HG02840 (cell line): Measurements from ENCODE around the gene SENP1.
A peak's percentile ranks its signal among the peaks of the same experiment; 100 is the strongest.
"Not testable (repeated sequence)": the region's sequence is repeated elsewhere in the genome, so short reads cannot be mapped to it uniquely, and the experiment has no call there.

Experiments
- ATAC-seq: cut with Tn5 transposase; IDR thresholded peaks from one replicate; pipeline ENCODE4 v1.9.1; 2021; ENCODE audit warnings: mild to moderate bottlenecking, moderate library complexity, moderate number of reproducible peaks; ENCODE audit not compliant: unreplicated experiment, low FRiP score

SENP1 gene

DNA sequence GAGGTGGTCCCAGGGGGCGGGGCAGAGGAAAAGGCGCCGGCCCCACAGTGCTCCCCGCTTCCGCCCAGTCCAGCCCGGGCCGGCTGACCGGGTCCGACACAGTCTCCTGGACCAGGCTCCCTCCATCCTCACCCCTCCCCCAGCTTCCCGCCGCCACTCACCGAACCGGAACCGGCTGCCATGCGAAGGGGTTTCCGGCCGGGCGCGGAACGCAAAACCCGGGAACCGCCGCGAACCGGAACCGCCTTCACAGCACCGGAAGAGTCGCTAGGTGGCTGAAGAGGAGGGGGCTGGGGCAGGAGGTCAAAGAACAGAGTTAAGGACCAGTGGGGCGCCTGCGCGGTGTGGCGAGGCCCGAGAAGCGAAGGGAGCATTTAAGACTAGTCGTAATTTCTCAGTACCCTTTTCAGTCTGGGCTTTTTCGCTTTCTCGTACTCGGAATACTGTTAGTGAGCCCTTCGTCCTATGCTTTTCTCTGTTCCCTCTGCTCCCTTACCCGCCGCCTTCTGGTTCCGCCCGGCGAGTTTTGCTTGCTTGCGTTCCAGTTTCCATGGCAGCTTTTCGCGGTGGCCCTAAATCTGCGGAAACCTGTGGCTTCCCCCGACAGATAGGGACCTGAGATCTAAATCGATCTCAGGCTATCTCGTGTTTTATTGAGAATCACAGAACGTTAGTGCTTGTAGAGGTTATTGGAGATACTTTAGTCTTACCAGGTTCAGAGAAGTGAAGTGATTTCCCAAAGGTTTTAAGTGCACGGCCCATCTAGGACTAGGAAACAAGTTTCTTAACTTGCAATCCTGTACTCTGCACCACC, at the start of gene SENP1:
TSS of gene SENP1 (minus strand) at position 213 of the 814 bp plus-strand sequence. CDS start 4,607 bp downstream, outside the sequence.
- ATAC-seq, result peak; percentile 74

DNA sequence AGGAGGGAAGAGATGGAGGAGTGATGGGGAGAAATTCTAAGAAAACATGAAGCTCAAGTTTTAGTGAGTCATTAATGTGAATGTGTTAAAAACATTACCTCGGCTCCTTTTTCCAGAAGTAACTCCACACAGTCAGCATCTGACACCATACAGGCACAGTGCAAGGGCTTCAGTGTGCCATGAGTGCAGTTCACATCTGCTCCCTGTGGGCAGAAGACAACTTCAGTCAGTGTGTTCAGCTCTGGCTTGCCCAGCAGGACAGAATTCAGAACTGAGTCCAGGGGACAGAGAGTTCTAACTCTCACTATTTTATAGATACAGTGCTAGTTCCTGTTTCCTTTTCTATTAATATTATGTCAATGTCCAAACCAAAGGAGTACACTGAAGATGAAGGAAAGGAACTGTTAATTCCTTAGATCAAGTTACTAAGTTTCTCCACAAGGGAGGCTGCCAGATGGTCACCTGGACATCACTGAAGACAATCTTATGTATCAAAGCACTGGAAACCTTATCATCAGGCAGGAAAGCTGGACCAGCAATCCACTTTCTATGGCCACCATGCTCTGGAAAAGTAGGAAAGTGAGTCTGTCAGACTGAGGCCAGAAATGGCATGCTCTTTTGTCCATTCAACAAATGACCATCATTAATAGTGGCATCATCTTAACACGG, 45.4 kb upstream of the SENP1 start:
- ATAC-seq, result no peak

DNA sequence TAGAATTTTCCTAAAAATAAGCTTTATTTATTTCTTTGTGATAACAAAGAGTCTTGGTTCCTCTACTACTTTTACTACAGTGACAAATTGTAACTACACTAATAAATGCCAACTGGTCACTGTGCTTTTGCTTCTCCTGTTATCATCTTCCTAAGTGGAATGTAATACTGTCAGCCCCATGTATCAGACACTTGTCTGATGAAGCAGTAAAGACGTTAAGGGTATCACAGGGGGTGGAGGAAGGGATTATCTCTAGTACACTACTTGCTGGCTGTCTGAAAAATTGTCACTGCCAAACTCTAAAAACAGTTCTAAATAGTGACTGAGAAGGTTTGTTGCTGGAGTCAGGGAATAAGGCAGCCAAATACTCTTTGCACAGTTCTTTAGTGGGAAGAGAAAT, 40.1 kb upstream of the SENP1 start:
- ATAC-seq, result no peak

DNA sequence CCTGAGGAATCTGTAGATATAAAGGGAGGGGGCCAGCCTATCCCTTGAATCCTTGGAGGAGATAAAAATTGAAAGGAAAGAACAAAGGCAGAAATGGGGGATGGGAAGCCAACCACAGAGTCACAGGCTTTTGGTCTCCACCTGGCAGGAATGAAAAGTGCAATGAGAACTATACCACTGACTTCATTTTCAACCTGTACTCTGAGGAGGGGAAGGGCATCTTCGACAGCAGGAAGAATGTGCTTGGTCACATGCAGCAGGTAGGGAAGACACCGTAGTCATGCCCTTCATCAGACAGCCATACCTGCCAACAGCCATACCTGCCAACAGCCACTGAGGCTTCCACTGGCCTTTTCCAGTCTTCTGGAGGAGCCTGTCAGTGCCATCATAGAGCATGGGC, 38.0 kb upstream of the SENP1 start:
- ATAC-seq, result no peak

DNA sequence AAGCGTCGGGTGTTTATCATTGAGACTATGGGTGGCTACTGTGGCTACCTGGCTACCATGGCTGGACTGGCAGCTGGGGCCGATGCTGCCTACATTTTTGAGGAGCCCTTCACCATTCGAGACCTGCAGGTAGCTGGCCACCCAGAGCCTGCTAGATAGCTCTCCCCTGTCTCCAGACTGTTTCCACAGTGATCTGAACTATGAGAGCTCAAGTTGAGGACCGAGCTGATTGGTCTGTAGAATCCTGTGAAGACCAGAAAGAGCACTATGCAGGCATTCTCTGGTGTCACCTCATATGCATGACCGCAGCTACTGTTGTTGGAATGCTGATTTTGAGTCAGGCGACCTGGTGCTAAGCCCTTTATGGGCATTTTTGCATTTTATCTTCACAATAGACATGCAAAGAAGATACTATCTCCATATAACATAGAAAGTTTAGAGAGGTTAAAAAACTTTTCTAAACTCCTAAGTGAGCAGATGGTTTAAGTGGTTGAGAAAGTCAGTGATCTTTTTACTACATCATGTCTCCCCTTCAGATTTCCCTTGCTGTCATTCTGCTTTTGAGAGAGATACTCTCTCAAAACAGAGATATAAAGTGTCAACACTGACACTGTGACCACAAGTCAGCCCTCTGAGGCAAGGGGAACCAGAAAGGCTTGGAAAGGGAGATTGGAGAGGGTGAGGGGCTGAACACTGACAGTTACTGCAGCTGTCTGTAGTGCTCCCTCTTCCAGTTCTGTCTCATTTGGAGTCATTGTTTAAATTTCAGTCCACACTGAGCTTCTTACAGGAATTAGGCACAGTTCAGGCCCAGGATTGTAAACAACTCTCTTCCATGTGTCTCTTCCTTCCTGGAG, 37.2 kb upstream of the SENP1 start:
- ATAC-seq, result no peak

DNA sequence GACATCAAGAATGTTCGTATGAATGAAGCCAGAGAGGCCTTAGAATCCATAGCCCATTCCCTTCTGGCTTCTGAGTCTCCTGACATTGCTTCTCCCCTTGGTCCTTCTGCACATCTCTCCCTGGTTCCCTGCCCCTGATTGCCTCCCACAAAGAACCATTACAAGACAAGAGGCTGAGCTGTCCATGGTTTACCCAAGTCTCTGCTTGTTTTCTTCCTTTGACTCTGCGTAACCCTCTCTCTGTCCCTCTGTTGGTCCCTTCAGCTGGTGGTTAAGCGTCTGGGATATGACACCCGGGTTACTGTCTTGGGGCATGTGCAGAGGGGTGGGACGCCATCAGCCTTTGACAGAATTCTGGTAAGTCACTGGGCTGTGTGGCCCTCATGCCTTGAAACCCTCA, 29.1 kb upstream of the SENP1 start:
- no peak for ATAC-seq

DNA sequence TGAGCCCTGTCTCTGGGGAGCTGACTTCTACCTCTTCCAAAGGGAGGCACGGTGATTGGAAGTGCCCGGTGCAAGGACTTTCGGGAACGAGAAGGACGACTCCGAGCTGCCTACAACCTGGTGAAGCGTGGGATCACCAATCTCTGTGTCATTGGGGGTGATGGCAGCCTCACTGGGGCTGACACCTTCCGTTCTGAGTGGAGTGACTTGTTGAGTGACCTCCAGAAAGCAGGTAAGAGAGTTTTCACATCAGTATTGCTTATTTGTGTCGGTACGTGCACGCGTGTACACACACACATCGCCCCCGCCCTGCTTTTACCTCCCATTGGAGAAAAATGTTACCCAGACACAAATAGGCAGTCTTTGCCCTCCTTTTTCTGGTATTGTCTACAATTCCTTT, 26.9 kb upstream of the SENP1 start:
- no peak for ATAC-seq

DNA sequence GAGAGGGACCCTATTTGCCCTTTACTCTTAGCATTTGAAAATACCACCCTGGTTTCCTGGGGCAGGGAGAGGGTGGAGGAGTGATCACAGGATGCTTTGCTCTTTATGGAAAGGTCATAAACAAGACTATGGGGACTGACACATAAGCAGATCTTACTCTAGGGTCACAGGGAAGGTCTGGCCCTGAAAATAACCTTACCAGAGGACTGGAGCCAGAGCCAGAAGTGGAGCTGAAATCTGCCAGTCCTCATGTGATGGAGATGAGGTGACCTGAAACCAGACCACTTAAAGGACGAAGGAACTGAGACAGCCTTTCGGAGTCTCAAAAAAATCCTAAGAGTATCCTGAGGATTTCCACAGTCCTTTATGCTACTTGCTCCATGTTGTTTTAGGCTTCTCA, 25.6 kb upstream of the SENP1 start:
- no peak for ATAC-seq

DNA sequence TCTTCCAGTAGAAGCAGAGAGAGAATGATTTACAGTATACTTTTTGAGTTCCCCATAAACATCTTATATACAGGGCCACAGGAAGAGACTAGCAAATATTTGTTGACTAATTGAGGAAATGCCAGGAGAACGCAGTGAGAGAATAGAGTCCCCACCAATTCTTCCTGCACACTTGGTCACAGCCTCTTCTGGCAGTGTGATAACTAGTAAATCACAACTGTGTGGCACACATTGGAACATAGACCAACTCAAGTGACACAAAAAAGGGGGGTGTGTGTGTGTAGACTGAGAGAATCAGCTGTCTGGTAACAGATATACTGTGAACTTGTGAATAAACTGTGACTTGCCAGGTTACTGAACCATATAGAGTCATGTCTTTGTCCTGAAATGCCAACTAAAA, 23.5 kb upstream of the SENP1 start:
- no peak for ATAC-seq

DNA sequence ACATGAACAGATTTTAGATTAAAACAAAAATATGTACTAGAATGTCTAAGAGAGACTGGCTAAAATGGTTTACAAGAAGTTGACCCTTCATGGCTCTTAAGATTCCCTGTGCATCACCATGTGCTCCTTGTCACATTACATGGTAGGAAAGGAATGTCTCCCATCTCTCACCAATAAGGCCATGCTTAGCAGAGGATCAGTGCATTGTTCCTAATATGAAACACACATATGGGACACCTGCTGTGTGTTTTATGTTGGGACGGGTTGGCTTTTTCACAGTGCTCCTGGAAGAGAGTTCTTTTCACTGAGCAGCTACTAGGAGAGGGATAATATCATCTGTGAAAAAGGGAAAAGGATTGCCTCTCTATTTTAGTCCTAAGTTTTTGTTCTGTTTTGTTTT, 22.9 kb upstream of the SENP1 start:
- ATAC-seq, result no peak

DNA sequence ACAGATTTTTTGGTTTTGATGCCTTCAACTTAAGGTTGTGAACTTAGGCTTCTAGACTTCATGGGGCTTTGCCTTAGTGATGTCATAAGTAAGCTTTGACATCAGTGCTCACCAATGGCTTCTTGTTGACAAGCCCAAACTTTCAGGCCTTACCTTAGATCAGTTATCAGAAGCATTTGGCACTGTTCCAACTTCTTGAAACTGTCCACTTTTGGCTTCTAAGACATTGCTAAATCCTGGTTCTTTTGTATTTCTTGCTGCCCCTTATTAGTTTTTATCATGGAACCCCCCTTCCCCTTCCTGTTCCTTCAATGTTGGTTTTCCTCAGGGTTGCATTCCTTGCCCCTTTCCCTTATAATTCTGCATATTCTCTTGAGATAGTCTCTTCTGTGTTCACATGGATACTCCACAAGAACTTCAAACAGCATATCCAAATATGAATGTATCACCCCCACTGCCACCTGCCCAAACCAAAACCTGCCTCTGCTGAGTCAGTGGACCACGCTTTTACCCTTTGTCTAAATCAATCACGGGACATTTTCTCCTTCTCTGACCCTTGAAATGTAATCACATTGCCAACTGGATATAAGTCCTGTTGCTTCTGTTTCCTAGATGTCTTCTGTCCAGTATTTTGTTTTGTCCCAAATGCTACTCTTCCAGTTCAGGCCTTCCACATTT, 21.2 kb upstream of the SENP1 start:
- ATAC-seq, result no peak

DNA sequence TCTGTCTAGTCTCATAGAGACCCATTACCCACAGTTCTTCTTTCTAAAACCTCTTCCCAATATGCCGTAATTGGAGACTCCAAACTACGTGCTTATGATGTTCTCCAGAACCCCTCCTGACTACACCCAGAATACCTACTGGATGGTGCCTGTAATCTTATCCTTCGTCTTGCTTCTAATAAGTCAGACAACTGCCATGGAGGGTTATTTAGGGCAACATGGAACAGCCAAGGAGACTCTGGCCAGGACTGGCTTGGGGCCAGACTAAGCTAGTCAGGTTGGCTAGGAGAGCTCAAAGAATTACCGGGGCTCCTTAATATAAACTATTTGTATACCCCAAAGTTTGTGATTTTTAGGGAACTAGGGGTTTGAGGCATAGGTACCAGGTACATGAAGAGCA, 20.1 kb upstream of the SENP1 start:
- no peak for ATAC-seq

DNA sequence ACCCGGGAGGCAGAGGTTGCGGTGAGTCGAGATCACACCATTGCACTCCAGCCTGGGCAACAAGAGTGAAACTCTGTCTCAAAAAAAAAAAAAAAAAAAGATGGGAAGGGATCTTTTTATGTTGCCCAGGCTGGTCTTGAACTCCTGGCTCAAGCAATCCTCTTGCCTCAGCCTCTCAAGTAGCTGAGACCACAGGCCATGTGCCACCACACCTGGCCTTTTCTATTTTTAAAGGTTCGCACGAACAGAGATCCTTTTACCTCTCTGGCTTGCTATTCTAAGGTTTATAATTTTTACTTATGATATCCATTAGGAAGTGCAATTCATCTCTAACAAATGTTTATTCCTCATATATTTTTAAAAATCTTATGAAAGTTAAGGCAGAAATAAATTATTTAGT, 19.7 kb upstream of the SENP1 start:
- not testable (repeated sequence) for ATAC-seq

DNA sequence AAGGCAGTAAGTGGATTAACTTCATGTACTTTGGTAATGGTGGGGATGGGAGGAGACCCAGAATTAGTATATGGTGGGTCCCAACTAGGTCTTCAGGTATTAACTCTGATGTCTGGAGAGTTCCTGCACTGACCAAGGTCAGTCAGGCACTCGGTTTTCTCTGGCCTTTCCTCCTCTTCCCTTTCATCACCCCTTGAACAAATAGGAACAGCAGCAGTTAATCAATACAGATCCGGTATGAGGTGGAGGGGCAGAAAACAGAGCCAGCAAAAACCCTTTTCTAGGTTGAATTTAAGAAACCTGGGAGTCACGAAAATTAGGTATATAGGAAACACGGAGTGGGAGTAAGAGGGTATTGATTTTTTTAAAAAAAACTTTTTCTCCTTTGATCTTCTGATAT, 17.3 kb upstream of the SENP1 start:
- no peak for ATAC-seq

DNA sequence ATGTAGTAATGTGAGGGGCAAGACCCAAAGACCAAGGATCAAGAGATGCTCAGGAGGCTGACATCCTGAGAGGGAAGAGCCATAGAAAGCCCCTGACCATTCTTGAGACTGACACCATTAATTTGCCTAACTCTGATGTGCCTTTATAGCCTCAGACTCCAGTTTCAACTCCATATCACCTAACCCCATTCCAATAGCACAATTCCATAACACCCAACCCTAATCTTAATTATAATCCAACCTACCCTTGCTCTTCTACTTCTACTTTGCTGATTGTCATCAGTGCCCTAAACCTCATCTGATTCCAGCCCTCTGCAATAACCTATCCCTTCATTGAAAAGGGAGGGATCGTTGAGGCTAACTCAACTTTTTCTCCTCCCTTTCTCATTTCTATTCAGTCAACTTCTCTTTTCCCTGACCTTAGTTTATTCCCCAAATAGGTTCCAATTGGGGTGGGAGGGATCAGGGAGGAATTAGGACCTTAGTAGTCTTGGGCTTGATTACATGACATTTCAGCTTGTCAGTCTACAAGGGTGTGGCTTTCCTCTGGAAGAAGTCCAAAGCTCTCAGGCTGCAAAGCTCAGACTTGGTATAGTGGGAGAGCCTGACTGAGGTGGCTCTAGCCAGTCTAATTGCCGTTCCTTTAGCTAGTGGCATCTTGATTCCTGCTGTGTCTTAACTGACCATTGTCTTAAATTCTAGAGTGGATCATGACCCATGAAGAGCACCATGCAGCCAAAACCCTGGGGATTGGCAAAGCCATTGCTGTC, 16.4 kb upstream of the SENP1 start:
- no peak for ATAC-seq

DNA sequence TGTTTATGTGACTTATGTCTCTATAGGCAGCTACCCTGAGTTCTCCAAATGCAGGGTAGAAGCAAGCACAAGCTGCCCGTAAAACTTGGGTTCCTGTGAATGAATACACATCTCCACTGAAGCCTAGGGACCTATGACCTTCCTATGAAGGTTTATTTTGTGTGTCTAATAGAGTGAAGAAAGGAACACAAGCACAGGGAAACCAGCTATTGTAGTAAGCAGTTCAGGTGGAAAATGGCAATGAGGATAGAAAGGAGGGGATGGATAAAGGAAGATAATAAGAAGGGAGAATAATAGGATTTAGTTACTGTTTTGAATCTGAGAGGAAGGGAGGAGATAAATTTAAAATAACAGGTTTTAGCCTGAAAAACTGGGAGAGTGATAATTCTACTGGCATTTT, 15.6 kb upstream of the SENP1 start:
- ATAC-seq, result no peak

DNA sequence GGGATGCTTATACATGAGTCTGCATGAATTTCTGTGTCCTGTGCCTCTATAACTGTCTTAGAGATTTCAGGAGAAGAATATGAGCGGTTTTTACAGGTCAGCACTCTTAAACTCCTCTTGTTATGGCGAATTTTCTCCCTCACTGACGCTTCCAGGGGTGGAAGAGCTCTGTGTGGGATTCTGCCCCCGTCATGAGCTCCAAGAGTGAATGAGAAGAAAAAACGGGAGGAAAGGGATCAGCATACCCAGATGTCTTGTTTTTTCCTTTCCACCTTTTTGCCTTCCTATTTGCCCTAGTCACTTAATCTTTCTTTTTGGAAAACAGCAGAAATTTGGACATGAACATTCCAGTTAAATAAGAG, 13.9 kb upstream of the SENP1 start:
- ATAC-seq, result no peak

DNA sequence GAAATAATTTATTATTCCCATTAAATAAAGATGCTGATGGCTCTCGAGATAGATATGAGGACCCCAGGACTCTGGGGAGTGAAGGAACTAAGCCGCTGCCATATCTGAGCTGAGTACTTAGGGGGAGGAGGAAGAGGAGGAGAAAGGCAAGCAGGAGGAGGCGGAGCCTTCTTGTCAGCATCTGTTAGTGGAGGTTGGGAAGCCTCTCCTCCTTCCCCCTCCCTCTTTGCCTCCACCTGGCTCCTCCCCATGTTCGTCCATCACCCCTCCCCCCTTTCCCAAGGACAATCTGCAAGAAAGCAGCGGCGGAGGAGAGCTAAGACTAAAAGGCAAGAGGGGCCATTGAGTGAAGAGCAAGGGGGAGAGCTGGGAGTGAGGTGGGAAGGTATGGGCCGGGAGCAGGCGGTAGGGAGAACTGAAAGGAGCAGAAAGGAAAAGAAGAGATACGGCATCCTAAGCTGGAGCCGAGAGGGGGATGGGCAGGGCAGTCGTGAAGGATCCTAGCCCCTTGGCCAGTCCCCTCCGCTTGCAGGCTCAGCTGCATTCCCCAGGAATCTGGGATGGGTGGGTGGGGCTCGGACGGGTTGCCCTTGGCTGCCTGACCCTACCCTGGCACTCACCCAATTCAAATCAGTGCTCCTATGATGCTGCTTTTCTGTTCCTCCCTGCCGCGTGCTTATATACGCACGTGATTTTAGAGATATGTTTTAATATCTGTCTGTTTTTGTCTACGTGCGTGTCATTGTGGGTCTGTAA, 13.4 kb upstream of the SENP1 start, which contains the start of gene PFKM:
TSS of gene PFKM (plus strand) at position 287 of the 756 bp plus-strand sequence. CDS start 3,411 bp downstream, outside the sequence.
- ATAC-seq, result peak; percentile 97

DNA sequence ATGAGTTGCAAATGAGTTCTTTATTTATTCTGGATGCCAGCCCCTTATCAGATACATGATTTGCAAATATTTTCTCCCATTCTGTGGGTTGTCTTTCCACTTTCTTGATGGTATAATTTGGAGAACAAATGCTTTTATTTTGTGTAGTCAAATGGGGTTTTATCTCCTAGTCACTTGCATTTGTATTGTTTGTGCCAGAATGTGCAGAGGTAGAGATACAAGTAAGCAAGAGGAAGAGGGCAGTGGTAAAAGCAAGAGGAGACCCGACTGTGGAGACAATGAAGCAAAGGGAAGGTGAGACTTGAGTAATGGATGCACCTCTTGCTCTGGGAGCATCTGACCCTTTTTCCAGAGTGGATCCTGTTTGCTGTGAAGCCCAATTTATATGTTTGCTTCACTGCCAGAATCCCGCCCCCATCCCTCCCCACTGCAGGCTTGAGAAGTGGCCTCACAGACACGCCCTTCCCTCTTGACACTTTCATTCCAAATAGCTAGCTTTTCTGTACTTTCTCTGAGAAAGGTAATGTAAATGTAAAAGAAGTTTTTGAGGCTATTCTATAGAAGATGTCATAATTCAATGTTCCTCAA, 12.5 kb upstream of the SENP1 start:
- ATAC-seq, result no peak
